ENCODE results near the gene SYT14. TPM values are rescaled to one million over a fixed set of nuclear protein-coding genes. Genes with fewer than 3 reads are reported as not detected.

The SYT14 gene
- total and polyA plus RNA-seq, 3 donors from 2014 or later = 3.4 to 11.3 (median 10.8) TPM

DNA sequence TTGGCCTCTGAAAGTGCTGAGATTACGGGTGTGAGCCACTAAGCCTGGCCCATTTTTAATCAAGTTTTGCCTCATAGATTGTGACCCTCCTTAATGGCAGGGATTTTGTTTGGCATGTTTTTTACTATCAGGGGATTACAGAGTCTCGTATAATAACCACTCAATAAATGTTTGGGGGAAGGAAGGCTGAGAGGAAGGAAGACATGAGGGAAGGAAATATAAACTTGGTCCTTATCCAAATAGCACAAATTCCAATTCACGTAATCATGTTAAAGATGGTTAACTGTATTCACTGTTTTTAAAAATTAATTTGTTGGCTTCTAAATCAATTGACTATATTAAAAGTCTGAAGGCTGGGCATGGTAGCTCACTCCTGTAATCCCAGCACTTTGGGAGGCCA is 263.7 kb downstream of the SYT14 start:
- 65 to 72% methylated on average over 3 of the region's 3 CpGs for WGBS, 2 donors
- Histone ChIP-seq H3K27ac (no peak overlapping the region), H3K9me3 (no peaks in the 10 kb centered on the region), H3K4me3 (no peak overlapping the region), H3K36me3 (ENCODE audit: low read depth, missing control alignments) (no peaks in the 10 kb centered on the region), H3K27me3 (no peaks in the 10 kb centered on the region), H3K4me1 (no peaks in the 10 kb centered on the region)
- no peak for TF ChIP-seq POLR2A (IDR thresholded peaks at IDR 0.05)
- TF ChIP-seq, protein P1, sequence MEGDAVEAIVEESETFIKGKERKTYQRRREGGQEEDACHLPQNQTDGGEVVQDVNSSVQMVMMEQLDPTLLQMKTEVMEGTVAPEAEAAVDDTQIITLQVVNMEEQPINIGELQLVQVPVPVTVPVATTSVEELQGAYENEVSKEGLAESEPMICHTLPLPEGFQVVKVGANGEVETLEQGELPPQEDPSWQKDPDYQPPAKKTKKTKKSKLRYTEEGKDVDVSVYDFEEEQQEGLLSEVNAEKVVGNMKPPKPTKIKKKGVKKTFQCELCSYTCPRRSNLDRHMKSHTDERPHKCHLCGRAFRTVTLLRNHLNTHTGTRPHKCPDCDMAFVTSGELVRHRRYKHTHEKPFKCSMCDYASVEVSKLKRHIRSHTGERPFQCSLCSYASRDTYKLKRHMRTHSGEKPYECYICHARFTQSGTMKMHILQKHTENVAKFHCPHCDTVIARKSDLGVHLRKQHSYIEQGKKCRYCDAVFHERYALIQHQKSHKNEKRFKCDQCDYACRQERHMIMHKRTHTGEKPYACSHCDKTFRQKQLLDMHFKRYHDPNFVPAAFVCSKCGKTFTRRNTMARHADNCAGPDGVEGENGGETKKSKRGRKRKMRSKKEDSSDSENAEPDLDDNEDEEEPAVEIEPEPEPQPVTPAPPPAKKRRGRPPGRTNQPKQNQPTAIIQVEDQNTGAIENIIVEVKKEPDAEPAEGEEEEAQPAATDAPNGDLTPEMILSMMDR (IDR thresholded peaks at IDR 0.05) = no peak
- intact Hi-C loops (cut with DNase I; ENCODE audit: low total_unique reads) = no loop called here
- DNase-seq = no peak

DNA sequence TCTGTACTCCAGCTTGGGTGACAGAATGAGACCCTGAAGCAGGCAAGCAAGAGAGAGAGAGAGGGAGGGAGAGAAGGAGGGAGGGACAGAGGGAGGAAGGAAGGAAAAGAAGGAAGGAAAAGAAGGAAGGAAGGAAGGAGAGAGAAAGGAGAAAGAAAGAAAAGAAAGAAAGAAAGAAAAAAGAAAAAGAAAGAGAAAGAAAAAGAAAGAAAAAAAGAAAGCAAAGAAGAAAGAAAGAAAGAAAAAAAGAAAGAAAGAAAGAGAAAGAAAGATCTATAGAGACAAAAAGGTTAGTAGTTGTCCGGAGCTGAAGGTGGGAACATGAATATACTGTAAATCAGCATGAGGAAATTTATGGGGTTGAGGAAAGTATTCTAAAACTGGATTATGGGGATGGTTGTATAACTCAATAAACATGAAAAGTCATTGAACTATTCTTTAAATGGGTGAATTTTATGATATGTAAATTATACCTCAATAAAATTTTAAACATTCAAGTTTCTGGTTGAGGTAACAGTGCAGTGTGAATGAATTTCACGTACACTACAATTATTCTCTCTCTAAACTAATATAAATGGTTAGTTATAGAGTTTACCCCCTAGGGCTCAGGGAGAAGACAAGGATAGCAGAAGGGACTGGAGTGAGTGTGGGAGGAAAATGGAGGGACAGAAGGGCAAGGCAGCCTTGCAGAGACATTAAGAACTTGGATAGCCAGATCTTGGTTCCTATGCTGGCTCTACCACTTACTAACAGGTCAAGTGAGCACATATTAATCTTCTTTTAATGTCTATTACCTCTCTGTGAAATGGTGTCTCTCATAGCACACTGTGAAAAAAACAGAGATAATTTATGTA is 269.8 kb downstream of the SYT14 start:
- H3K4me3 ChIP-seq = no peak overlapping the region
- no peaks in the 10 kb centered on the region for H3K9me3 ChIP-seq
- H3K27ac ChIP-seq = no peak overlapping the region
- intact Hi-C loops (cut with DNase I; ENCODE audit: low total_unique reads) = no loop called here
- TF ChIP-seq, protein P1 (IDR thresholded peaks at IDR 0.05) = no peak
- TF ChIP-seq POLR2A (IDR thresholded peaks at IDR 0.05) = no peak
- no peaks in the 10 kb centered on the region for H3K27me3 ChIP-seq
- H3K36me3 ChIP-seq (ENCODE audit: low read depth, missing control alignments) = no peaks in the 10 kb centered on the region
- WGBS, 2 donors = 87 to 94% methylated on average over 2 of the region's 2 CpGs
- DNase-seq = no peak
- H3K4me1 ChIP-seq = no peaks in the 10 kb centered on the region

DNA sequence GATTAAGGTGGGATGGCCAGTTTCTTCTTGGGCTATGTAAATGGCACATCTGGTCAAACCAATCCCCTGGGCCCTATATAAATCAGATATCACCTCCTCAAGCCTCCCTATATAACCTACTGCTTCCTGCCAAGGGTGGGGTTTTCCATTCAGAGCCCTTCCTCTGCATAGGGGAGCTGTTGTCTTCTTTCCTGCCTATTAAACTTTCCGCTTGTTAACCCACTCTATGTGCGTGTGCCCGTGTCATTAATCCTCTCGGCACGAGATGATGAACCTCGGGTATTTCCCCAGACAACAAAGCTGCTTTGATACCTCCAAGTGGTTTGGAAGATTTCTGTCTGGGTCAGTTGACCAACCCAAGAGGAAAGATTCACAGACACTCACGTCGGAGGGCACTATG is 275.3 kb downstream of the SYT14 start:
- WGBS, 2 donors = 79 to 91% methylated on average over 8 of the region's 8 CpGs
- H3K9me3 ChIP-seq = no peaks in the 10 kb centered on the region
- intact Hi-C loops (cut with DNase I; ENCODE audit: low total_unique reads) = no loop called here
- no peak overlapping the region for H3K4me3 ChIP-seq
- DNase-seq = no peak
- no peak overlapping the region for H3K27ac ChIP-seq
- H3K27me3 ChIP-seq = no peaks in the 10 kb centered on the region
- H3K4me1 ChIP-seq = no peaks in the 10 kb centered on the region
- no peaks in the 10 kb centered on the region for H3K36me3 ChIP-seq (ENCODE audit: low read depth, missing control alignments)
- no peak for TF ChIP-seq POLR2A (IDR thresholded peaks at IDR 0.05)
- TF ChIP-seq, protein P1 (IDR thresholded peaks at IDR 0.05) = no peak

DNA sequence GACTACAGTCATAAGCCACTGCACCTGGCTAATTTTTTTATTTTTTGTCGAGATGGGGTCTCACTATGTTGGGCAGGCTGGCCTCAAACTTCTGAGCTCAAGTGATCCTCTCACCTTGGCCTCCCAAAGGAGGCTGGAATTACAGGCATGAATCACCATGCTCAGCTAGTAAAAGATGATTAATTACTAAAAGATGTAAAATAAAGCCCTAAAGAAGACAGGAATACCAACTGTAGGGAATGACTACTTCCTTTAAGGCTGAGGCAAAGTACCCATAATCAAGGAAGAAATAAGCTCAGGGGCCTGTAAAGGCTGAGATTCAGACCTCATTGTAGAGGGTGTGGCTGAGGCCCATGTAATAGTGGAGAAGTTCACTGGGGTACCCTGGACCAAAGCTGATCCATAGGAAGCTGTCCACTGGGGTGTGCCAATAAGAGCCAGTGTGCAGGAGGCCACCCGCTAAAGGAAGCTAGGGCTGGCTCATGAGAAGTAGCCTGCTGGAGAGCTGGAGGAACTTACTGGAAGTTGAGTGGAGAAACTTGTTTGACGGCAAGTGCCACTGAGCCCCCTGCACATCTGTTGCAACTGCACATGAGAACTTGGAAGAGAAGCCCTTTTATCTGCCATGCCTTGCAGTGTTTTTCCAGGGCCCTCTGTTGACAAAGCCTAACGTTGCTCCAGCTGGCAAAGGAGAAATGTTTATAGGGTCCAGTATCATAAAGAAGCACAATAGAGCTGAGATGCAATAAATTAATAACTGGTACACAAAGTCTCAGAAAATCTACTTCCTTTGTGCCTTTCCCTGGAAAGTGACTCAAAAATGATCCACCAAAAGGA is 276.8 kb downstream of the SYT14 start:
- no peaks in the 10 kb centered on the region for H3K36me3 ChIP-seq (ENCODE audit: low read depth, missing control alignments)
- no peak overlapping the region for H3K27ac ChIP-seq
- intact Hi-C loops (cut with DNase I; ENCODE audit: low total_unique reads) = no loop called here
- H3K9me3 ChIP-seq = no peaks in the 10 kb centered on the region
- H3K27me3 ChIP-seq = no peaks in the 10 kb centered on the region
- 81 to 82% methylated on average over 4 of the region's 4 CpGs for WGBS, 2 donors
- TF ChIP-seq, protein P1 (IDR thresholded peaks at IDR 0.05) = no peak
- no peak for TF ChIP-seq POLR2A (IDR thresholded peaks at IDR 0.05)
- H3K4me3 ChIP-seq = no peak overlapping the region
- DNase-seq = no peak
- no peaks in the 10 kb centered on the region for H3K4me1 ChIP-seq
